DND-41 (cell line): ENCODE data around the gene CPNE5.

Source experiments
- ATAC-seq: fragments of 200-7000 bp; cut with Tn5 transposase; 3 replicates; pipeline ENCODE4 v1.9.1; 2021; ENCODE audit warnings: low read depth; ENCODE audit not compliant: insufficient read depth
- DNase-seq: peaks from one replicate; pipeline ENCODE4 v3.0.0-alpha.2; 2020
- H2AFZ ChIP-seq: 2 replicates; pipeline ENCODE4 v1.6.0; 2012; ENCODE audit warnings: low read depth, low read length
- H3K27ac ChIP-seq: 2 replicates; pipeline ENCODE4 v1.5.1; 2012; ENCODE audit warnings: low read length, inconsistent platforms
- H3K27me3 ChIP-seq: fragments of 200-600 bp; sonication (generic); 2 replicates; pipeline ENCODE4 v1.6.0; 2012; ENCODE audit warnings: low read length, mild to moderate bottlenecking, inconsistent platforms; ENCODE audit not compliant: insufficient read depth, poor library complexity
- H3K36me3 ChIP-seq: 2 replicates; pipeline ENCODE4 v1.5.1; 2012; ENCODE audit warnings: low read length, inconsistent platforms; ENCODE audit not compliant: insufficient read depth
- H3K4me1 ChIP-seq: 2 replicates; pipeline ENCODE4 v1.5.1; 2012; ENCODE audit warnings: mild to moderate bottlenecking, low read length; ENCODE audit not compliant: insufficient read depth
- H3K4me2 ChIP-seq: 2 replicates; pipeline ENCODE4 v1.6.0; 2012; ENCODE audit warnings: mild to moderate bottlenecking, moderate library complexity, low read length, inconsistent platforms; ENCODE audit not compliant: insufficient read depth
- H3K4me3 ChIP-seq, 2 experiments: fragments of 200-600 bp in 1 of 2; shearing (Covaris generic) in 1 of 2; 2 replicates each; pipeline ENCODE4 v1.5.1; 2012 to 2016; ENCODE audit warnings: inconsistent platforms in 2 of 2, low read length in 2 of 2, mild to moderate bottlenecking in 2 of 2, low read depth in 1 of 2, moderate library complexity in 1 of 2
- H3K79me2 ChIP-seq: 2 replicates; pipeline ENCODE4 v1.6.0; 2012; ENCODE audit warnings: low read length, inconsistent platforms; ENCODE audit not compliant: insufficient read depth
- H3K9ac ChIP-seq: 2 replicates; pipeline ENCODE4 v1.6.0; 2012; ENCODE audit warnings: low read depth, mild to moderate bottlenecking, inconsistent platforms, low read length, moderate library complexity
- H3K9me3 ChIP-seq: 2 replicates; pipeline ENCODE4 v1.5.1; 2012; ENCODE audit warnings: low read length, moderate library complexity, mild to moderate bottlenecking, inconsistent platforms; ENCODE audit not compliant: insufficient read depth, severe bottlenecking
- H4K20me1 ChIP-seq: 2 replicates; pipeline ENCODE4 v1.6.0; 2012; ENCODE audit warnings: low read length; ENCODE audit not compliant: insufficient read depth
- EZH2 ChIP-seq: IDR thresholded peaks from 3 replicates; pipeline ENCODE4 v1.6.1; 2012; ENCODE audit warnings: borderline replicate concordance, low read depth, mild to moderate bottlenecking, moderate library complexity, low read length, inconsistent platforms; ENCODE audit not compliant: severe bottlenecking
- TF ChIP-seq, protein P1 (sequence below): IDR thresholded peaks from 2 replicates; pipeline ENCODE4 v1.5.1; 2012; ENCODE audit warnings: borderline replicate concordance, low read length, moderate library complexity, mild to moderate bottlenecking; ENCODE audit not compliant: poor library complexity, severe bottlenecking; ENCODE audit errors: extremely low read depth

The CPNE5 gene

DNA sequence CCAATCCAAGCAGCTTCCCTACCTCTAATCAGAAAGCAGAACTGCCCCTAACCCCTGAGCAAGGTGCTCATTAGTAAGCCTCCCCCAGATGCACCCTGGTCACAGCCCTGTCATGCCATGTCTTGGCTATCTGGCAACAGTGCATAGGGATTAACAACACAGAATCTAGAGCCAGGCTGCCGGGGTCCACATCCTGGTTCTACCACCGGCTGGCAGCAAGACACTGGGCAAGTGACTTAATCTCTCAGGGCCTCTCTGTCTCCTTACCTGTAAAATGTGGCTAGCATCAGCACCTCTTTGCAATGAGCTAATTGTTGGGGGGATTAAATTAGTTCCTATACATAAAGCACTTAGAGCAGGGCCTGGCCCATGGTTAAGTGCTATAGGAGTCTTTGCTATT is 68.1 kb downstream of the CPNE5 start:
- Histone ChIP-seq H3K9ac (peak overlapping the region; percentile 56), H3K9me3 (no peaks in the 10 kb centered on the region), H3K36me3 (no peaks in the 10 kb centered on the region), H3K4me1 (peaks cover 97% of the 10 kb centered on the region), H4K20me1 (no peaks in the 10 kb centered on the region), H3K4me2 (peak overlapping the region; percentile 54), H3K4me3 (no peak overlapping the region; a peak in 1 of 4 replicates), H3K27me3 (no peaks in the 10 kb centered on the region), H3K27ac (peak overlapping the region; percentile 92), H3K79me2 (no peaks in the 10 kb centered on the region), H2AFZ (no peak overlapping the region)
- no peak for TF ChIP-seq EZH2
- TF ChIP-seq, protein P1, sequence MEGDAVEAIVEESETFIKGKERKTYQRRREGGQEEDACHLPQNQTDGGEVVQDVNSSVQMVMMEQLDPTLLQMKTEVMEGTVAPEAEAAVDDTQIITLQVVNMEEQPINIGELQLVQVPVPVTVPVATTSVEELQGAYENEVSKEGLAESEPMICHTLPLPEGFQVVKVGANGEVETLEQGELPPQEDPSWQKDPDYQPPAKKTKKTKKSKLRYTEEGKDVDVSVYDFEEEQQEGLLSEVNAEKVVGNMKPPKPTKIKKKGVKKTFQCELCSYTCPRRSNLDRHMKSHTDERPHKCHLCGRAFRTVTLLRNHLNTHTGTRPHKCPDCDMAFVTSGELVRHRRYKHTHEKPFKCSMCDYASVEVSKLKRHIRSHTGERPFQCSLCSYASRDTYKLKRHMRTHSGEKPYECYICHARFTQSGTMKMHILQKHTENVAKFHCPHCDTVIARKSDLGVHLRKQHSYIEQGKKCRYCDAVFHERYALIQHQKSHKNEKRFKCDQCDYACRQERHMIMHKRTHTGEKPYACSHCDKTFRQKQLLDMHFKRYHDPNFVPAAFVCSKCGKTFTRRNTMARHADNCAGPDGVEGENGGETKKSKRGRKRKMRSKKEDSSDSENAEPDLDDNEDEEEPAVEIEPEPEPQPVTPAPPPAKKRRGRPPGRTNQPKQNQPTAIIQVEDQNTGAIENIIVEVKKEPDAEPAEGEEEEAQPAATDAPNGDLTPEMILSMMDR = no peak
- ATAC-seq (no peak), DNase-seq (peak; percentile 52)

DNA sequence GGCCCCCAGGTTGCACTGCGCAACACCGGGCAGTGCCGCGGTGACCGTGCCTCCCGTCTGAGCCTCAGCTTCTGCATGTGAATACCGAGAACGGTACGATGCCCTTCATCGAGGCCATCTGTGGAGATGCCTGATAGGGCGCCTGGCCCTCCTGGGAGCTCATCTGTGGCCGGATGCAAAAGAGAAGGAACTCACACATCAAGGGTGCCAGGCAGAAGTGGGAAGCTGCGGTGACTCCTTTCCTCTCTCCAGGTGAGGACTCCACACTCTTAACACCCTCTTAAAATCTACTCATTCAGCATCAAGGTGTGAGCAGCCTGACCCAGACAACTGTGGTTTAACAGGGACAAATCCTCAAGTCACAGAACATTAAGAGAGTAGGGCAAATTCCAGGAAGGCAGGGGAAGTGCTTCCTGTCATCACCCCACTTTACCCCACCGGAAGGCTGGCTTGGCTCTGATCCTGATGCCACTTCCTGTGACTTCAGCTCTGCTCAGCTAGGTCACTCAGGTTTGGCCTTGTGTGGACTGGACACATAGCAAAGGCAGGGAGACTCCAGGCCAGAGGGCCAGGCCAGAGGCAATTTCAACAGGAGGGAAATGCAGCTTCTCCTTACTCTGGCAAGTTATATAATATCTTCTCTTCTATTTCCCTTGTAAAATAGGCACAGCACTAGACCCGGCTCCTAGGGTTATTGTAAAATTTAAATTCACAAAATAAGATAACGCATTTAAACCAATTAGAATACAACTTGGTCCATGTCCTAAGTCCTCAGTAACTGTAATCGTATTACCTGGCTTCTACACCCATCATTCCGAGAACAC is 69.4 kb downstream of the CPNE5 start:
- Histone ChIP-seq H3K79me2 (no peaks in the 10 kb centered on the region), H3K4me3 (no peak overlapping the region), H3K9me3 (no peaks in the 10 kb centered on the region), H3K36me3 (no peaks in the 10 kb centered on the region), H3K27me3 (no peaks in the 10 kb centered on the region), H4K20me1 (no peaks in the 10 kb centered on the region), H2AFZ (no peak overlapping the region), H3K9ac (peak overlapping the region; percentile 56), H3K4me1 (peaks cover 94% of the 10 kb centered on the region), H3K4me2 (peak overlapping the region; percentile 54), H3K27ac (peak overlapping the region; percentile 92)
- no peak for TF ChIP-seq EZH2
- TF ChIP-seq, protein P1 = no peak
- peak; percentile 63 for ATAC-seq
- DNase-seq = peak; percentile 94

DNA sequence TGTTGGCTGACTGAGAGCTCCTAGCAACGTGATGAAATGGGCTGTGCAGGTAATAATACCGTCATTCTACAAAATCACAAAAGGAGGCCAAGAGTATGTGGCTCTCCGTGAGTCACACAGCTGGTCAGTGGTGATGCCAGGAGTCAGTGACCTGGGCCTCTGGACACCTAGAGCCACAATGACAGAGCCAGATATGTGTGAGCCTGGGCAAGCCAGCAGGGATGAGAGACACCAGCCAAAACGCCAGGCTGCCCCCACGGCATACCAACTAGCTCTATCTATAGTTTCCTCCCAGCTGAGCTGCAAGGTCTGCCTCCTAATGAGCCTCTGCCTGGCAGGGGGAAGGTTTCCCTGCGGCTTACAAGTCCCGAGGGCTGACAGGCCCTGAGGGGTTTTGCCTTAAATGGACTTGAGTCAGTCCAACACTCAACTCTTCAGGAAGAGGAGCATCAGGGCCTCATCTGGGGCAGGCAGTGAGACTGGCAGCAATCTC is 70.0 kb downstream of the CPNE5 start:
- Histone ChIP-seq H3K4me1 (peaks cover 88% of the 10 kb centered on the region), H2AFZ (no peak overlapping the region), H3K27ac (peak overlapping the region; percentile 92), H3K36me3 (no peaks in the 10 kb centered on the region), H3K27me3 (no peaks in the 10 kb centered on the region), H4K20me1 (no peaks in the 10 kb centered on the region), H3K4me3 (peak overlapping the region in 1 of 2 experiments; percentile 20; a peak in 2 of 4 replicates), H3K9ac (peak overlapping the region; percentile 56), H3K4me2 (peak overlapping the region; percentile 54), H3K79me2 (no peaks in the 10 kb centered on the region), H3K9me3 (no peaks in the 10 kb centered on the region)
- TF ChIP-seq, protein P1 = no peak
- TF ChIP-seq EZH2 = no peak
- DNase-seq = no peak
- ATAC-seq = peak; percentile 22; the same call in 2 of the 3 replicates
